Astrocyte of the spinal cord (primary cell): ENCODE data around the gene CEACAM16.

ENCODE experiments used
- DNase-seq: peaks from one replicate; pipeline ENCODE4 v3.0.0; 2011; ENCODE audit warnings: low read depth, low spot score
- H3K4me3 ChIP-seq: 2 replicates; pipeline ENCODE4 v1.5.1; 2011; ENCODE audit warnings: low read depth, mild to moderate bottlenecking, low read length, moderate library complexity
- CTCF ChIP-seq: IDR thresholded peaks from 2 replicates; pipeline ENCODE4 v1.5.1; 2012; ENCODE audit warnings: low read depth, mild to moderate bottlenecking, low read length, inconsistent platforms
- in situ Hi-C: cut with HindIII; loops from 2 replicates; pipeline ENCODE4 v1.10.0; 2017; ENCODE audit warnings: low sequenced_read_pairs

The CEACAM16 gene

GRCh38 chr19:44702551-44703176, 3.7 kb downstream of the CEACAM16 start:
- no peak for TF ChIP-seq CTCF
- DNase-seq, result no peak
- in situ Hi-C loops, result no loop called here

GRCh38 chr19:44703336-44704078, 4.6 kb downstream of the CEACAM16 start:
- in situ Hi-C loops, result no loop called here
- no peak for TF ChIP-seq CTCF
- no peak overlapping the region for H3K4me3 ChIP-seq
- DNase-seq, result no peak

More at GRCh38 chr19:44702551-44703176, 3.7 kb downstream of the CEACAM16 start:
- no peak overlapping the region for H3K4me3 ChIP-seq

GRCh38 chr19:44704982-44705381, 6.0 kb downstream of the CEACAM16 start:
- TF ChIP-seq CTCF, result no peak
- in situ Hi-C loops, result no loop called here
- no peak for DNase-seq
- no peak overlapping the region for H3K4me3 ChIP-seq

- H3K4me3 ChIP-seq, result no peak overlapping the region
- no peak for TF ChIP-seq CTCF
- DNase-seq, result no peak
- in situ Hi-C loops, result no loop called here
These were observed 6.6 kb downstream of the CEACAM16 start for GRCh38 chr19:44705502-44706010.

- no peak overlapping the region for H3K4me3 ChIP-seq
- TF ChIP-seq CTCF, result no peak
- in situ Hi-C loops, result no loop called here
- DNase-seq, result no peak
These were observed 7.7 kb downstream of the CEACAM16 start for GRCh38 chr19:44706506-44707236.

GRCh38 chr19:44707794-44708193, 8.8 kb downstream of the CEACAM16 start:
- DNase-seq, result no peak
- TF ChIP-seq CTCF, result no peak
- in situ Hi-C loops, result no loop called here
- H3K4me3 ChIP-seq, result no peak overlapping the region
